SK-N-SH treated with all-trans-retinoic acid at 6 μM for 48 hours (cell line): Measurements from ENCODE around the gene TCF7.

Experiments
- ATAC-seq: fragments of 200-7000 bp; cut with Tn5 transposase; 3 replicates; pipeline ENCODE4 v1.9.1; 2020; ENCODE audit warnings: mild to moderate bottlenecking, moderate library complexity
- BACH2 ChIP-seq: fragments of 250-450 bp; sonication (Bioruptor Pico); IDR thresholded peaks from 2 replicates; pipeline ENCODE4 v1.9.0; 2021; ENCODE audit warnings: mild to moderate bottlenecking, borderline replicate concordance
- CSDC2 ChIP-seq: fragments of 250-450 bp; sonication (Bioruptor Pico); IDR thresholded peaks from 2 replicates; pipeline ENCODE4 v1.5.0; 2020; ENCODE audit warnings: mild to moderate bottlenecking, moderate library complexity
- GLIS3 ChIP-seq: fragments of 250-450 bp; sonication (Bioruptor Pico); IDR thresholded peaks from 2 replicates; pipeline ENCODE4 v1.5.0; 2020; ENCODE audit warnings: mild to moderate bottlenecking, moderate library complexity
- ISL1 ChIP-seq: fragments of 250-450 bp; sonication (Bioruptor Pico); IDR thresholded peaks from 2 replicates; pipeline ENCODE4 v2.1.2; 2022; ENCODE audit warnings: mild to moderate bottlenecking, moderate library complexity
- OSR1 ChIP-seq: fragments of 250-450 bp; sonication (Bioruptor Pico); IDR thresholded peaks from 2 replicates; pipeline ENCODE4 v1.8.0; 2022; ENCODE audit warnings: moderate library complexity, mild to moderate bottlenecking, inconsistent platforms
- PPARA ChIP-seq: fragments of 250-450 bp; sonication (Bioruptor Pico); IDR thresholded peaks from 2 replicates; pipeline ENCODE4 v1.5.0; 2020; ENCODE audit warnings: mild to moderate bottlenecking, borderline replicate concordance
- RARB ChIP-seq: fragments of 250-450 bp; sonication (Bioruptor Pico); IDR thresholded peaks from 2 replicates; pipeline ENCODE4 v1.8.0; 2021; ENCODE audit warnings: mild to moderate bottlenecking, moderate library complexity
- SNAI2 ChIP-seq: fragments of 250-450 bp; sonication (Bioruptor Pico); IDR thresholded peaks from 2 replicates; pipeline ENCODE4 v1.5.0; 2020; ENCODE audit warnings: mild to moderate bottlenecking, moderate library complexity
- TCF4 ChIP-seq: fragments of 250-450 bp; sonication (Bioruptor Pico); IDR thresholded peaks from 2 replicates; pipeline ENCODE4 v1.8.0; 2021; ENCODE audit warnings: mild to moderate bottlenecking, moderate library complexity, borderline replicate concordance
- TOX ChIP-seq: fragments of 250-450 bp; sonication (Bioruptor Pico); IDR thresholded peaks from 2 replicates; pipeline ENCODE4 v1.8.0; 2021; ENCODE audit warnings: mild to moderate bottlenecking, moderate library complexity, borderline replicate concordance
- ZC3H10 ChIP-seq: fragments of 250-450 bp; sonication (Bioruptor Pico); IDR thresholded peaks from 2 replicates; pipeline ENCODE4 v1.5.1; 2021; ENCODE audit warnings: mild to moderate bottlenecking, moderate library complexity
- ZFP3 ChIP-seq: fragments of 250-450 bp; sonication (Bioruptor Pico); IDR thresholded peaks from 2 replicates; pipeline ENCODE4 v1.5.0; 2020; ENCODE audit warnings: mild to moderate bottlenecking, moderate library complexity
- ZFP30 ChIP-seq: fragments of 450-650 bp; formaldehyde crosslinking; IDR thresholded peaks from 2 replicates; pipeline ENCODE4 v1.5.0; 2022; ENCODE audit warnings: mild to moderate bottlenecking, moderate library complexity
- ZNF565 ChIP-seq: fragments of 450-650 bp; formaldehyde crosslinking; conservative IDR thresholded peaks from 2 replicates; pipeline ENCODE4 v1.5.0; 2020; ENCODE audit warnings: low read depth, mild to moderate bottlenecking, moderate library complexity
- ZNF70 ChIP-seq: fragments of 450-650 bp; formaldehyde crosslinking; IDR thresholded peaks from 2 replicates; pipeline ENCODE4 v1.5.0; 2020; ENCODE audit warnings: mild to moderate bottlenecking, moderate library complexity
- ZNF8 ChIP-seq: fragments of 450-650 bp; formaldehyde crosslinking; IDR thresholded peaks from 2 replicates; pipeline ENCODE4 v1.5.0; 2020; ENCODE audit warnings: mild to moderate bottlenecking, moderate library complexity
- TF ChIP-seq, protein P1 (sequence below): fragments of 250-450 bp; sonication (Bioruptor Pico); IDR thresholded peaks from 2 replicates; pipeline ENCODE4 v1.5.1; 2020; ENCODE audit warnings: low read depth, mild to moderate bottlenecking, moderate library complexity
- TF ChIP-seq, protein P2 (sequence below): fragments of 250-450 bp; sonication (Bioruptor Pico); IDR thresholded peaks from 2 replicates; pipeline ENCODE4 v1.5.0; 2020; ENCODE audit warnings: mild to moderate bottlenecking, moderate library complexity
- TF ChIP-seq, protein P3 (sequence below): fragments of 250-450 bp; sonication (Bioruptor Pico); IDR thresholded peaks from 2 replicates; pipeline ENCODE4 v1.8.0; 2021; ENCODE audit warnings: low read depth, mild to moderate bottlenecking, moderate library complexity, borderline replicate concordance
- TF ChIP-seq, protein P4 (sequence below): fragments of 250-450 bp; sonication (Bioruptor Pico); IDR thresholded peaks from 2 replicates; pipeline ENCODE4 v1.5.1; 2021; ENCODE audit warnings: mild to moderate bottlenecking, moderate library complexity

TCF7 gene

DNA sequence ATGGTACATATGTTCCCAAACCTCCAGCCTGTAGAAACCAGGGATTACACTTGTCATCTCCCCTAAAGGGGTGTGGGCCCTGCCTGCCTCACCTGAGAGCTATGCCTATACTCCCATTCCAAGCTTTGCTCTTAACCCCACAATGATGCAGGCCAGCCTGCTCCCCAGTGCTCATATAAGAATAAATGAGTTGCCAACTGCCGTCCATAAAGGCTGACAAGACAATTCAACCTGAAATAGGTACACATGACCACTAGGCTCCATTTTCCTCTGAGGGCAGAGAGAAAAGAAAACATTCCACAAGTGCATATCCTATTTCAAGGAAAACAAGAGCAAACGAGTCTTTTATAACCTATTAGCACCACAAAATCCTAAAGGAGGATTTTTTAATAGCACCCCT, 33.8 kb downstream of the TCF7 start:
- no peak for ATAC-seq
- TF ChIP-seq, protein P1, sequence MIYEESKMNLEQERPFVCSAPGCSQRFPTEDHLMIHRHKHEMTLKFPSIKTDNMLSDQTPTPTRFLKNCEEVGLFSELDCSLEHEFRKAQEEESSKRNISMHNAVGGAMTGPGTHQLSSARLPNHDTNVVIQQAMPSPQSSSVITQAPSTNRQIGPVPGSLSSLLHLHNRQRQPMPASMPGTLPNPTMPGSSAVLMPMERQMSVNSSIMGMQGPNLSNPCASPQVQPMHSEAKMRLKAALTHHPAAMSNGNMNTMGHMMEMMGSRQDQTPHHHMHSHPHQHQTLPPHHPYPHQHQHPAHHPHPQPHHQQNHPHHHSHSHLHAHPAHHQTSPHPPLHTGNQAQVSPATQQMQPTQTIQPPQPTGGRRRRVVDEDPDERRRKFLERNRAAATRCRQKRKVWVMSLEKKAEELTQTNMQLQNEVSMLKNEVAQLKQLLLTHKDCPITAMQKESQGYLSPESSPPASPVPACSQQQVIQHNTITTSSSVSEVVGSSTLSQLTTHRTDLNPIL: no peak
- no peak for TF ChIP-seq ZC3H10
- no peak for TF ChIP-seq ZNF70 (CRISPR knock-in tag)
- TF ChIP-seq, protein P2, sequence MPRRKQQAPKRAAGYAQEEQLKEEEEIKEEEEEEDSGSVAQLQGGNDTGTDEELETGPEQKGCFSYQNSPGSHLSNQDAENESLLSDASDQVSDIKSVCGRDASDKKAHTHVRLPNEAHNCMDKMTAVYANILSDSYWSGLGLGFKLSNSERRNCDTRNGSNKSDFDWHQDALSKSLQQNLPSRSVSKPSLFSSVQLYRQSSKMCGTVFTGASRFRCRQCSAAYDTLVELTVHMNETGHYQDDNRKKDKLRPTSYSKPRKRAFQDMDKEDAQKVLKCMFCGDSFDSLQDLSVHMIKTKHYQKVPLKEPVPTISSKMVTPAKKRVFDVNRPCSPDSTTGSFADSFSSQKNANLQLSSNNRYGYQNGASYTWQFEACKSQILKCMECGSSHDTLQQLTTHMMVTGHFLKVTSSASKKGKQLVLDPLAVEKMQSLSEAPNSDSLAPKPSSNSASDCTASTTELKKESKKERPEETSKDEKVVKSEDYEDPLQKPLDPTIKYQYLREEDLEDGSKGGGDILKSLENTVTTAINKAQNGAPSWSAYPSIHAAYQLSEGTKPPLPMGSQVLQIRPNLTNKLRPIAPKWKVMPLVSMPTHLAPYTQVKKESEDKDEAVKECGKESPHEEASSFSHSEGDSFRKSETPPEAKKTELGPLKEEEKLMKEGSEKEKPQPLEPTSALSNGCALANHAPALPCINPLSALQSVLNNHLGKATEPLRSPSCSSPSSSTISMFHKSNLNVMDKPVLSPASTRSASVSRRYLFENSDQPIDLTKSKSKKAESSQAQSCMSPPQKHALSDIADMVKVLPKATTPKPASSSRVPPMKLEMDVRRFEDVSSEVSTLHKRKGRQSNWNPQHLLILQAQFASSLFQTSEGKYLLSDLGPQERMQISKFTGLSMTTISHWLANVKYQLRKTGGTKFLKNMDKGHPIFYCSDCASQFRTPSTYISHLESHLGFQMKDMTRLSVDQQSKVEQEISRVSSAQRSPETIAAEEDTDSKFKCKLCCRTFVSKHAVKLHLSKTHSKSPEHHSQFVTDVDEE (CRISPR knock-in tag): no peak
- TF ChIP-seq ZNF565: no peak
- no peak for TF ChIP-seq SNAI2 (CRISPR knock-in tag)
- TF ChIP-seq RARB (CRISPR knock-in tag): no peak
- TF ChIP-seq PPARA: no peak
- TF ChIP-seq GLIS3 (CRISPR knock-in tag): no peak
- TF ChIP-seq, protein P3, sequence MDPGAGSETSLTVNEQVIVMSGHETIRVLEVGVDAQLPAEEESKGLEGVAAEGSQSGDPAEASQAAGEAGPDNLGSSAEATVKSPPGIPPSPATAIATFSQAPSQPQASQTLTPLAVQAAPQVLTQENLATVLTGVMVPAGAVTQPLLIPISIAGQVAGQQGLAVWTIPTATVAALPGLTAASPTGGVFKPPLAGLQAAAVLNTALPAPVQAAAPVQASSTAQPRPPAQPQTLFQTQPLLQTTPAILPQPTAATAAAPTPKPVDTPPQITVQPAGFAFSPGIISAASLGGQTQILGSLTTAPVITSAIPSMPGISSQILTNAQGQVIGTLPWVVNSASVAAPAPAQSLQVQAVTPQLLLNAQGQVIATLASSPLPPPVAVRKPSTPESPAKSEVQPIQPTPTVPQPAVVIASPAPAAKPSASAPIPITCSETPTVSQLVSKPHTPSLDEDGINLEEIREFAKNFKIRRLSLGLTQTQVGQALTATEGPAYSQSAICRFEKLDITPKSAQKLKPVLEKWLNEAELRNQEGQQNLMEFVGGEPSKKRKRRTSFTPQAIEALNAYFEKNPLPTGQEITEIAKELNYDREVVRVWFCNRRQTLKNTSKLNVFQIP (CRISPR knock-in tag): no peak
- TF ChIP-seq TCF4 (CRISPR knock-in tag): no peak
- no peak for TF ChIP-seq ZFP30 (CRISPR knock-in tag)
- no peak for TF ChIP-seq ZFP3 (CRISPR knock-in tag)
- TF ChIP-seq, protein P4, sequence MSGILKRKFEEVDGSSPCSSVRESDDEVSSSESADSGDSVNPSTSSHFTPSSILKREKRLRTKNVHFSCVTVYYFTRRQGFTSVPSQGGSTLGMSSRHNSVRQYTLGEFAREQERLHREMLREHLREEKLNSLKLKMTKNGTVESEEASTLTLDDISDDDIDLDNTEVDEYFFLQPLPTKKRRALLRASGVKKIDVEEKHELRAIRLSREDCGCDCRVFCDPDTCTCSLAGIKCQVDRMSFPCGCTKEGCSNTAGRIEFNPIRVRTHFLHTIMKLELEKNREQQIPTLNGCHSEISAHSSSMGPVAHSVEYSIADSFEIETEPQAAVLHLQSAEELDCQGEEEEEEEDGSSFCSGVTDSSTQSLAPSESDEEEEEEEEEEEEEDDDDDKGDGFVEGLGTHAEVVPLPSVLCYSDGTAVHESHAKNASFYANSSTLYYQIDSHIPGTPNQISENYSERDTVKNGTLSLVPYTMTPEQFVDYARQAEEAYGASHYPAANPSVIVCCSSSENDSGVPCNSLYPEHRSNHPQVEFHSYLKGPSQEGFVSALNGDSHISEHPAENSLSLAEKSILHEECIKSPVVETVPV (CRISPR knock-in tag): no peak
- no peak for TF ChIP-seq BACH2 (CRISPR knock-in tag)
- no peak for TF ChIP-seq ISL1 (CRISPR knock-in tag)
- TF ChIP-seq CSDC2: no peak
- TF ChIP-seq OSR1 (CRISPR knock-in tag): no peak
- no peak for TF ChIP-seq TOX (CRISPR knock-in tag)

DNA sequence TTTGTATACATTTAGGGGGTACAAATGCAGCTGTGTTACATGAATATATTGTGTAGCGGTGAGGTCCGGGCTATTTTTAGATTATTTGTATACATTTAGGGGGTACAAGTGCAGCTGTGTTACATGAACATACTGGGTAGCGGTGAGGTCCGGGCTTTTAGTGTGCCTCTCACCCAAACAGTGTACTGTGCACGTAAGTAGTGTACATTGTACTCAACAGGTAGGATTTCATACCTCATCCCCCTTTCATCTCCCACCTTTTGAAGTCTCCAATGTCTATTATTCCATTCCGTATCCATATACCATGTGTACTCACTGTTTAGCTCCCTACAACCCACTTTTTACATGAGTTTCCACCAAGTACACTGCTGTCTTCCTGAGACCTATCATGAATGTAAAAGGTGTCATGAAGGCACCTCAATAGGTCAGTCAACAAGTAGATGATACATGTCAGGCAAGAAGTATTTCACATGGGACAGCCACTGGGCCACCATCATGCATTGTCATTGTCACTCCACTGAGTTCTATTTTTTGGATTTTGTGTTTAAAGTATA, 34.6 kb downstream of the TCF7 start:
- TF ChIP-seq ZNF70 (CRISPR knock-in tag) (no peak), ZFP30 (CRISPR knock-in tag) (no peak), ZNF8 (CRISPR knock-in tag) (no peak), ZFP3 (CRISPR knock-in tag) (no peak)
- TF ChIP-seq, protein P2 (CRISPR knock-in tag): no peak
- TF ChIP-seq, protein P4 (CRISPR knock-in tag): no peak
- TF ChIP-seq, all 23 proteins: peak for 0
- ATAC-seq: no peak
